Keratinocyte (primary cell): ENCODE data around the gene MAGI3.

Source experiments
- CTCF ChIP-seq, 3 experiments: IDR thresholded peaks in 1 of 3; conservative IDR thresholded peaks in 1 of 3; optimal IDR thresholded peaks in 1 of 3; 2 replicates in 2 of 3; 3 replicates in 1 of 3; pipeline versions ENCODE3 to v1.5.1; 2011; ENCODE audit warnings: low read length in 3 of 3, mild to moderate bottlenecking in 3 of 3, moderate library complexity in 2 of 3, control low read depth in 1 of 3, inconsistent platforms in 1 of 3; ENCODE audit not compliant: insufficient read depth in 2 of 3; ENCODE audit errors: extremely low read depth in 1 of 3
- EZH2 ChIP-seq: IDR thresholded peaks from one replicate; pipeline ENCODE4 v1.6.1; 2012; ENCODE audit warnings: inconsistent platforms, mild to moderate bottlenecking, low read length, moderate library complexity

GRCh38 chr1:113672491-113672890 is 282.2 kb downstream of the MAGI3 start:
- TF ChIP-seq CTCF (optimal IDR thresholded peaks at IDR 0.05 in 1 of 3, IDR thresholded peaks at IDR 0.05 in 1 of 3, conservative IDR thresholded peaks at IDR 0.05 in 1 of 3; ENCODE audit: extremely low read depth in 1 of 3, insufficient read depth in 2 of 3, low read length in 3 of 3): no peak
- no peak for TF ChIP-seq EZH2
